RPMI8226 (cell line): ENCODE data around the gene ACAN.

Experiments
- DNase-seq: peaks from one replicate; pipeline ENCODE4 v3.0.0-alpha.2; 2015

Gene ACAN

GRCh38 chr15:88802250-88802990 is 816 bp upstream of the ACAN start:
- no peak for DNase-seq

DNA sequence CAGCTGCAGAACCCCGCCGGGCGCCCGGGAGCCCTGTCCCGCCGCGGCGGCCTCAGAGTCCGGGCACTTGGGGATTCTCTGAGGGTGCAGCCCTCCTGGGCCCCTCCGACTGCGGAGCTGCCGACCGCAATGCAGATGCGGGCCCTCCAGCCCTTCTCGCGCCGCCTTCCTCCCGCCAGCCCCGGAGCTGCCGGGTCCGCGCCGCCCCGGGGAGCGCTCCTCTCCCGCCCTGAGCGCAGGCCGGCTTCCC is 320 bp upstream of the ACAN start:
- DNase-seq = no peak

- no peak for DNase-seq
Observed at GRCh38 chr15:88803920-88804247, 648 bp downstream of the ACAN start.

DNA sequence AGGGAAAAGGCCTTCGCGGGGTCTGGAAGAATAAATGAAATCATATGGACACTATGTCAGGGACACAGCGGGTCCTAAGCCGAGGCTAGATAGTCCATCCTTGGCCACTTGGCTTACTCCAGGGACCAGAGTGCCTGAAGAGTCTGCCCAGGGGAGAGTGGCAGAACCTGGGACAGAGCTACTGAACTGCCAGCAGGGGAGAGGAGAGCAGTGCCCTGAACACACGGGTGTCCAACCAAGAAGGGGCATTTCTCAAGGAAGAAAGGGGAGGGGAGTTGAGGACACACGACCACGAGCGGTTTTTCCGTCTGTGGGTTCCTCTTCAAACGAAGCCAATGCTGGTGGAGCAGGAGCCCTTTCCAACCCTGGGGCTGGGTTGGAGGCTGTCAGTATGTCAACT is 1.0 kb downstream of the ACAN start:
- DNase-seq = no peak

DNA sequence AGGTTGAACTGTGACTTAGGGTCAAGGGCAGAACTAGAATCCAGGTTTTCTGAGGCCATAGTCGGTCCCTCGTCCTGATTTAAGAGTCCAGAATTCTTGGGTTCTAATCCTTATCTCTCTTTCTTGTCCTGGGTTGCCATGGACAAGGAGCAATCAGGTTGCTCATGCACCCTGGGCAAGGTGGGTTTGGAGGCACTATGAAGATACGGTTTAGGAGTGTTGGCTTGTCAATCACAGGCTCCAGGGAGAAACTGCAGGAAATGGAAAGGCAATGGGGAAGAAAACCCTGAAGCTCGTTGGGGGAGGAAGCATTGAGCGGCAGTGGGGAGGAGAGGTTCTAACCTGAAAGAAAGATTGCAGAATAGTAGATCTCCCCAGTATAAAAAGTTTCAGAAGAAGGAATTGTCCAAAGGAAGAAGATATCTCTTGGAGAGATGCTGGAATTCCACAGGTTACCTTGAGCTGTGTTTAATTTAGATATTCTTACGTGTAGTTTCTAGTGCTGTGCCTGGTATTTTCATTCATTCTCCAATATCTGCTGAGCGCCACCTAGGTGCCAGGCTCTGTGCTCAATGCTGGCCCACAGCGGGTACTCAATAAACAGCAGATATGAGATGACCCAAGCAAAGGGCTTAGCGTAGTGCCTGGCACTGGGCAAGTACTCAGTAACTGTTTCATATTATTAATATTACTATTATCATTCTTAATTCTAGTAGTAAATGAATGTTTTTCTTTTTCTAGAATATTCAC is 2.0 kb downstream of the ACAN start:
- DNase-seq = peak; percentile 43

GRCh38 chr15:88810446-88810845 is 7.2 kb downstream of the ACAN start:
- no peak for DNase-seq

- DNase-seq = no peak
Observed at GRCh38 chr15:88812133-88812532, 8.9 kb downstream of the ACAN start.

GRCh38 chr15:88813960-88814359 is 10.7 kb downstream of the ACAN start:
- DNase-seq = no peak

DNA sequence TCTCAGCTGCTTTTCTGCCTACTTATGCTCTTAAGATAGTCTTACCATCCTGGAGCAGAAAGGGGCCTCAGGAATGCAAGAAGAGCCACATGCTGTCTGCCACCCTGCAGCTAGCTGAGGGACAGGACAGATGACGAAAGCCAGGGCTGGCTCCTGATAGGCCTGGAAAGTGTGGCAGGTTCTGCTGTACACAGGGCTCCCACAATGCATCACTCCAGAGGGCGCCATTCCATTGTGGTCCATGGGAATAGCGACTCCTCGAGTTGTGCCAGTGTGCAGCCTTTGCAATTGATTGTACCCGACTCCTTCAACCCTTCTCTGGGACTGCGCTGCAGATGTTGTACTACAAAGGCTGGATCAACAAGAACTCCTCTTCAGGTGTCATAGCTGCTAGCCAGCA is 11.2 kb downstream of the ACAN start:
- peak; percentile 20 for DNase-seq

DNA sequence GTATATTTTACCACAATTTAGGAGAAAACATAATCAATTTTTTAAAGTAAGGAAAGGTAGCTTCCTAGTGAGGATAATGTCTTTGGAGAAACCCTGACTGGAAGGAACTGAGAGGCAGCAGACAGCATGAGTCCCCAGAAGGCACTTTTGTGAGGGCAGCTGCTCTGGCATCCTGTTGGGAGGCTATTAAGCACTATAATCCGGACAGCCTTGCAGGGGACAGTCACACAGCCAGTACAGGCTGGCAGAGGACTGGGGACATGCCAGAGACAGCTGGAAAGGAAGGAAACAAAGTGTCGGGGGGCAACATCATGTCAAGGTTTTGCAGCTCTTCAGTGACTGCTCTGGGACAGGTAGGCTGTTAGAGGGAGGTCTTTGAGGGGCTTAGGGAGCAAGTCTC is 15.7 kb downstream of the ACAN start:
- no peak for DNase-seq

DNA sequence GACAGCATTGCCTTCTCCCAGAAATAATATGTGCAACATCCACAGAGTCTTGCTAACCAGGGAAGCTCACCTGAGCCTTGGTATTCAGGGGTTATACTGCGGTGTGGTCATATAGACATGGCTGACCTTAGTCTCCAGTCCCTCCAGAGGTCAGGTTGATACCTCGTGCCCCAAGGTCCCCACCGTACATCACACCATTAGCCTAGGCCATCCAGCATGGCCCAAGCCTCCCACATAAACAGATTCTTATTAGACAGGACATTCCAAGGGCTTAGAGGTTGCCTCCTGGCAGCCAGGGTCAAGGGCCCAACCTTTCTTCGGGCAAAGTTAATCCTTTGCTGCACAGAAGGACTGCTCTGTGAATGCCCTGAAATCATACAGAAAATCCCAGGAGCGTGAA is 18.8 kb downstream of the ACAN start:
- DNase-seq = no peak

- DNase-seq = no peak
Observed at GRCh38 chr15:88828791-88829190, 25.6 kb downstream of the ACAN start.

- DNase-seq = no peak
Observed at GRCh38 chr15:88830016-88830415, 26.8 kb downstream of the ACAN start.

DNA sequence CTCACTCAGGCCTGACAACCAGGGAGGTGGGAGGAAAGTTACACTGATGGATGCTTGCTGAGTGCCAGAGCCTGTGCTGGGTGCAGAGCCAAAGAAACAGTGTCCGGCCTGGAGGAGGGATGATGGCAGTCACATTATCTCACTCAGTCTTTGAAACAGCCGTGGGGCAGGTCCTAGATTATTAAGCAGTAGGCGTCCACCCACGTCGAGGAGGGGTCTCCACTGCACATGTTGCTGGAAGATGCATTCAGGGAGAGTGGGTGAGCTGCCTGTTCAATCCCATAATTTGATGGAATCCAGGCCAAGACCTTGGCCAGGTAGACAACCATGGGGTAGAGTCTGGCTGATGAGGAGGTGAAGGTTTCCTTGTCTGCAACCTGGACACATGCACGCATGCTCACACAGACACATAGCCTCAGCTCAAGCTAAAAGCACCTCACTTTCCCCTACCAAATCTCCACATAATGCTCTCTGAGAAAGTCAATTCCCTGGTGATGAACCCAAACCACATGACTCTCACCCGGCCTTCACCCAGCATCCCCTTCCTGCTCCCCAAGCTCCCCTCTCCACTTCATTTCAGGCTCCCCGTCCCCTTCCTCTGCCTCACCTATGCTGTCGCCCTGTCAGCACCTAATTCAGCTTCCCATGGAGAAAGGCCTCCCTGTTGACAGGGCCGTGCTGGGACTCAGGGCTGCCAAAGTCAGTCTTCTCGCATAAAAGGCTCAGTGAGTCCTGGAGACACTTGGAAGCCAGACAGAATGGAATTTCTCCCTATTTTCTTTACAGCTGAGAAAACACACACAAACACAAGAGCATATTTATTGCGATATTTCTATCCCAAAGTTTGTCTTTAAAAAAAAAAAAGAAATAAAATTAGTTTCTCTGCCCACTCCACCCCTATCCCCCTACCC is 29.8 kb downstream of the ACAN start:
- DNase-seq = no peak

DNA sequence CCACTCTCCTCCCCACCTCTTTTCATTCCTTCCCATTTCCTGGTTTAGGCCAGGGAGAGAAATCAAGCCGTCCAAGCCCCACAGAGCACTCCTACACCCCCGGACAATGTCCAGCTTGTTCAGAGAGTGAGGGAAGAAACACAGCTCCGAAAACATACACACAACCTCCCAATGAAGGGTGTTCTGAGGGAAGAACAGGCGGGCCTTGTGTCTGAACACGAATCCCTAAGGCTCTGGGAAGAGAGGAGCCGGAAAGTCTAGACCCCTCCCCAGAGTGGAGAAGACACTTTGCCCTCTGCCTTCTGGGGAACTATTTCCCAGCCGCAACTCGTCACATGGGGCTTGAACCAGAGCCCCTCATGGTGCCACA is 30.5 kb downstream of the ACAN start:
- DNase-seq = no peak

GRCh38 chr15:88834211-88834812 is 31.1 kb downstream of the ACAN start:
- DNase-seq = peak; percentile 28

- DNase-seq = no peak
Observed at GRCh38 chr15:88835119-88835518, 31.9 kb downstream of the ACAN start.

DNA sequence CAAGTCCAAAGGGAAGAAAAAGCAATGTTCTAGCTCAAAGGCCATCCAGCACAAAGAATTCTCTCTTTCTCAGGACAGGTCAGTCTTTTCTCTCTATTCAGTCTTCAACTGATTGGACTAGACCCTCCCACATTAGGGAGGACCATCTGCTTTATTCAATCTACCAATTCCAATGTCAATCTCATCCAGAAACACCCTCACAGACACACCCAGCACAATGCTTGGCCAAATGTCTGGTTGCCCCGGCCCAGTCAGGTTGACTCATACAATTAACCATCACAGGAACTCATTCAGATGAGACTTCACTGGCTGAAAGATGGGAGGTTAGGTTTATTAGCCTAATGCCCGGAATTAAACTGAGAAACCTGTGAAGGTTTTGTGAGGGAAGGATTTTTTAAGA is 32.4 kb downstream of the ACAN start:
- DNase-seq = no peak

- no peak for DNase-seq
Observed at GRCh38 chr15:88838667-88839066, 35.4 kb downstream of the ACAN start.

GRCh38 chr15:88839146-88839545 is 35.9 kb downstream of the ACAN start:
- no peak for DNase-seq

GRCh38 chr15:88839961-88840360 is 36.7 kb downstream of the ACAN start:
- DNase-seq = no peak

DNA sequence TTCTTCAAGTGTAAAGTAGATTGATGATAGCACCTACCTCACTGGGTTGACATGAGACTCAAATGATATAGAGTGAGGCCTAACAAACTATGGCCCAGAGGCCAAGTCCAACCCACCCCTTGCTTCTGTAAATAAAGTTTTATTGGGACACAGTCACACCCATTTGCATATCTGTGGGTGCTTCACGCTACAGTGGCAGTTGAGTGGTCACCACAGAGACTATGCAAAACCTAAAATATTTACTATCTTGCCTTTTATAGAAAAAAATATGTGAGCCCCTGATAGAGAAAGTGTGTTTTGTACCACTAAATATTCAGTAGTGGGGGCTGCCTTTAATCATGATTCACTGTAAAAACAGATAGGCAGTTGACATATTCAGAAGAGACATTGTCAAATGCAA is 38.0 kb downstream of the ACAN start:
- DNase-seq = no peak

- no peak for DNase-seq
Observed at GRCh38 chr15:88842156-88842555, 38.9 kb downstream of the ACAN start.

- no peak for DNase-seq
Observed at GRCh38 chr15:88843334-88843733, 40.1 kb downstream of the ACAN start.
